CD4-positive, alpha-beta memory T cell (primary cell): ENCODE data around the gene FAM114A1. TPM values are rescaled to one million over a fixed set of nuclear protein-coding genes. Genes with fewer than 3 reads are reported as not detected.
A peak's percentile ranks its signal among the peaks of the same experiment; 100 is the strongest.

ENCODE experiments used
- CTCF ChIA-PET: fragments of 350-600 bp; sonication (Branson Sonifier 250); formaldehyde crosslinking; loops from one replicate; lab custom pipeline; 2021; ENCODE audit warnings: inconsistent platforms; ENCODE audit not compliant: partially characterized antibody; lab: Charles Lee
- POLR2A ChIA-PET: fragments of 350-600 bp; sonication (Branson Sonifier 250); formaldehyde crosslinking; loops from one replicate; lab custom pipeline; 2021; ENCODE audit not compliant: partially characterized antibody; lab: Charles Lee
- DNase-seq, 5 donors: peaks; one replicate each; pipeline versions ENCODE4 v3.0.0 to v3.0.0-alpha.2; 2020 to 2022; ENCODE audit warnings: mixed read lengths in 1 of 5
- H3K27ac ChIP-seq: one replicate; pipeline ENCODE4 v1.7.0; 2013; ENCODE audit warnings: low read depth, low read length
- H3K27me3 ChIP-seq: 2 replicates; pipeline ENCODE4 v1.7.0; 2013; ENCODE audit warnings: mild to moderate bottlenecking, low read length, moderate library complexity; ENCODE audit not compliant: insufficient read depth
- H3K36me3 ChIP-seq: 2 replicates; pipeline ENCODE4 v1.7.0; 2013; ENCODE audit warnings: mild to moderate bottlenecking, low read length, moderate library complexity; ENCODE audit not compliant: insufficient read depth
- H3K4me1 ChIP-seq: 2 replicates; pipeline ENCODE4 v1.7.0; 2013; ENCODE audit warnings: mild to moderate bottlenecking, low read length, moderate library complexity; ENCODE audit not compliant: insufficient read depth
- H3K4me3 ChIP-seq, 2 donors: one replicate each; pipeline ENCODE4 v1.7.0; 2013; ENCODE audit warnings: low read length in 2 of 2, mild to moderate bottlenecking in 1 of 2
- H3K9me3 ChIP-seq, 2 donors: one replicate each; pipeline ENCODE4 v1.7.0; 2013; ENCODE audit warnings: low read length in 2 of 2, control low read depth in 1 of 2; ENCODE audit not compliant: control insufficient read depth in 1 of 2
- H3K27ac Mint-ChIP-seq, 7 donors: one replicate each; pipeline ENCODE4 v1.8.0; 2020 to 2021; ENCODE audit warnings: mixed read lengths in 7 of 7, mild to moderate bottlenecking in 6 of 7, inconsistent platforms in 3 of 7, moderate library complexity in 3 of 7
- H3K27me3 Mint-ChIP-seq, 2 donors: one replicate each; pipeline ENCODE4 v1.8.0; 2020 to 2021; ENCODE audit warnings: mixed read lengths in 2 of 2
- H3K36me3 Mint-ChIP-seq, 2 donors: one replicate each; pipeline ENCODE4 v1.8.0; 2020 to 2021; ENCODE audit warnings: mixed read lengths in 2 of 2, inconsistent platforms in 1 of 2, mild to moderate bottlenecking in 1 of 2
- H3K4me1 Mint-ChIP-seq, 4 donors: one replicate each; pipeline ENCODE4 v1.8.0; 2020 to 2021; ENCODE audit warnings: mixed read lengths in 4 of 4, mild to moderate bottlenecking in 1 of 4
- H3K4me3 Mint-ChIP-seq, 8 donors: one replicate each; pipeline ENCODE4 v1.8.0; 2020 to 2021; ENCODE audit warnings: mixed read lengths in 8 of 8, mild to moderate bottlenecking in 7 of 8, moderate library complexity in 6 of 8, inconsistent platforms in 3 of 8
- H3K9me3 Mint-ChIP-seq, 8 donors: one replicate each; pipeline ENCODE4 v1.8.0; 2020 to 2021; ENCODE audit warnings: mixed read lengths in 8 of 8, mild to moderate bottlenecking in 5 of 8, inconsistent platforms in 3 of 8, moderate library complexity in 1 of 8
- intact Hi-C: fragments of 100-400 bp; cut with micrococcal nuclease; formaldehyde crosslinking; loops from one replicate; pipeline ENCODE4 v1.15.1; 2023
- polyA plus RNA-seq, 2 donors: library from polyadenylated mRNA; unstranded; fragments of 300-500 nt; fragmentation: Illumina TruSeq; gene quantifications; one replicate each; pipeline ENCODE4 v1.2.3, GENCODE V29; 2021
- total RNA-seq, 2 experiments: library from RNA; stranded (reverse); gene quantifications; one replicate each; pipeline ENCODE4 v1.2.3, GENCODE V29; 2021

FAM114A1 gene
- total and polyA plus RNA-seq, 4 experiments from 2014 or later, result 0.09 to 0.64 (median 0.44) TPM; not detected in 1

DNA sequence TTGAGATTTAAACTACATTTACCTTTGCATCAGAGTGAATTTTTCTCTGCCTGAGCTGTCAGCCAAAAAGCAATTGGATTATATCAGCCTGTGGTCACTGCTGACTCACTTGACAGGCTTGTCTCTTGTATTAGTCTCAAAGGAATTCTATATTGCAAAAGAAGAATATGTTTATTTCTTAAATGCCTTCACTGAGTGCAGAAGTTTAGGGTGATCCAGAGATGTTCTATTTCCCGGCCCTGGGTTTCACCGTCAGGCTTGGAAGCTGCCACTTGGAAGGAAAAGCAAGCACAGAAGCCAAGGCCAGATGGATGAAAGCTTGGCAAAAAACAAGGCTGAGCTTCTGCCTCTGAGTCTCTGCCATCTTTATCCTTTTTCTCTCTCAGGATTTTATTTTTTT, 80.9 kb downstream of the FAM114A1 start:
- ChIA-PET CTCF (interaction anchor here (1.2 to 3.3 kb wide), 4 partner anchors 8 to 233 kb away, joined by 3 to 16 read pairs (median 6); no protein-coding TSS in a partner anchor), POLR2A (no interaction called here)
- Histone ChIP-seq H3K36me3 (no peaks in the 10 kb centered on the region), H3K4me1 (peaks cover 21% of the 10 kb centered on the region), H3K9me3 (no peaks in the 10 kb centered on the region), H3K4me3 (no peak overlapping the region), H3K27me3 (no peaks in the 10 kb centered on the region), H3K27ac (no peak overlapping the region)
- Mint-ChIP-seq H3K4me3 (no peak overlapping the region), H3K36me3 (no peaks in the 10 kb centered on the region), H3K9me3 (no peaks in the 10 kb centered on the region), H3K27me3 (peaks cover 0 to 2% of the 10 kb centered on the region in 2 donors), H3K4me1 (peaks cover 18 to 25% (median 19%) of the 10 kb centered on the region in 4 donors), H3K27ac (peak overlapping the region; percentile 83 to 100 (median 97))
- intact Hi-C loops, result loop anchor here (5.0 kb wide), 2 partner anchors 34 to 84 kb away; partner anchors contain the start of gene TMEM156
- DNase-seq, result no peak

DNA sequence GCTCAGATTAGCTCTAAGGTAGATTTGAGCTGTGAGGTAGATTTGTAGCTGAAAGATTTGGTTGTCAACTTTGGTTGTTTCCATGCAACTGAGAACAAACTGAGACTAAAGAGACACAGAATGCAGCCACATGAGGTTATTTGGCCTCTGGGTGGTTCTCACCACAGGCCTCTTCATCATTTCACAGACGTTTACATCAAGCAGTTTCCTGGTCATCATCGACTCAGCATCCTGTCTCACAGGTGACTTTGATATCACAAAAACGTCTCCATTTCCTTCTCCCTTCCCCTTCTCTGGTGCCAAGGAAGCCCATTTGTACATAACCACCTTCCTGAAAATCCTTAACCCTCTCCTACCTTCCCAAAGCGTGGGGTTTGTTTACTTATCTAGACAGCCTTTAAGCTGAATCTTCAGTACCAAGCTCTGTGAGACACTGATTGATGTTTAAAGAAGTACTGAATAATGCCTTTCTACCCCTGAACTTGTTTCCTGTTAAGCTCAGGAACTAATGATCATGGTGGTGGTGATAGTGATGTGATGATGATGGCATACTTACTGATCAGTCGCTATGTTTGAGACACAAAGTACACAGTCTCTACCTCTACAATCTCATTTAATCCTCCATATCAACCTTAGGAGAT, 81.9 kb downstream of the FAM114A1 start:
- Histone ChIP-seq H3K9me3 (no peaks in the 10 kb centered on the region), H3K4me1 (peaks cover 21% of the 10 kb centered on the region), H3K4me3 (no peak overlapping the region), H3K27ac (peak overlapping the region; percentile 11), H3K36me3 (no peaks in the 10 kb centered on the region), H3K27me3 (no peaks in the 10 kb centered on the region)
- CTCF ChIA-PET, result interaction anchor here (0.8 to 3.3 kb wide), 11 partner anchors 9 to 232 kb away, joined by 3 to 16 read pairs (median 4); no protein-coding TSS in a partner anchor
- H3K9me3 Mint-ChIP-seq, result no peaks in the 10 kb centered on the region
- peak; percentile 77 to 88 (median 82) for DNase-seq
- H3K27me3 Mint-ChIP-seq, result no peaks in the 10 kb centered on the region
- peak overlapping the region in 6 of 8 donors; percentile 22 to 76 (median 62) for H3K4me3 Mint-ChIP-seq
- POLR2A ChIA-PET, result interaction anchor here (0.6 to 1.9 kb wide), 8 partner anchors 9 to 159 kb away, joined by 3 to 9 read pairs (median 3); no protein-coding TSS in a partner anchor
- H3K27ac Mint-ChIP-seq, result peak overlapping the region; percentile 83 to 100 (median 97)
- H3K36me3 Mint-ChIP-seq, result no peaks in the 10 kb centered on the region
- intact Hi-C loops, result loop anchor here (5.0 kb wide), 2 partner anchors 33 to 83 kb away; partner anchors contain the start of gene TMEM156
- peaks cover 18 to 25% (median 19%) of the 10 kb centered on the region in 4 donors for H3K4me1 Mint-ChIP-seq

DNA sequence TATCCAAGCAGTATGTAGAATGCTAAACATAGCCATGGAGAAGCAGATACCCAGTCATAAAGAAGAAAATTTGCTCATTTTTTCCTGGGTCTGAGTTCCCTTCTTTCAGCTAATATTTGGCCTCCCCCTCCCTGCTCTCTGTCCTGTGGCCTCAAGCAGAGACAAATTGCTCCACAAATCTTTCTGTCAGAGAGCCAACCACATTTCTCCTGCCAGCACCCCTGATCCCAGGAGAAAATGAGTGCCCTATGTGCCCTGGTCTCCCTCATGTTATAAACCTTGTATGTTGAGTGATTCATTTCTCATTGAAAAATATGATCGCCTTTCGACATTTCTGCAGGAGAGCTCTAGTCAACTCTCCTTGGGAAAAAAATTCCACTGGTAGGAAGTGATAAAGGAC, 82.6 kb downstream of the FAM114A1 start:
- CTCF ChIA-PET, result interaction anchor here (0.8 to 3.3 kb wide), 11 partner anchors 9 to 232 kb away, joined by 3 to 16 read pairs (median 4); no protein-coding TSS in a partner anchor
- peaks cover 18 to 25% (median 19%) of the 10 kb centered on the region in 4 donors for H3K4me1 Mint-ChIP-seq
- Histone ChIP-seq H3K36me3 (no peaks in the 10 kb centered on the region), H3K27ac (peak overlapping the region; percentile 11), H3K4me1 (peaks cover 21% of the 10 kb centered on the region), H3K9me3 (no peaks in the 10 kb centered on the region), H3K27me3 (no peaks in the 10 kb centered on the region), H3K4me3 (no peak overlapping the region)
- POLR2A ChIA-PET, result interaction anchor here (0.8 to 1.9 kb wide), 7 partner anchors 8 to 96 kb away, joined by 3 to 9 read pairs (median 3); no protein-coding TSS in a partner anchor
- no peaks in the 10 kb centered on the region for H3K27me3 Mint-ChIP-seq
- H3K36me3 Mint-ChIP-seq, result no peaks in the 10 kb centered on the region
- H3K4me3 Mint-ChIP-seq, result peak overlapping the region in 1 of 8 donors; percentile 62
- H3K9me3 Mint-ChIP-seq, result no peaks in the 10 kb centered on the region
- DNase-seq, result no peak
- H3K27ac Mint-ChIP-seq, result peak overlapping the region; percentile 83 to 100 (median 97)
- intact Hi-C loops, result no loop called here

DNA sequence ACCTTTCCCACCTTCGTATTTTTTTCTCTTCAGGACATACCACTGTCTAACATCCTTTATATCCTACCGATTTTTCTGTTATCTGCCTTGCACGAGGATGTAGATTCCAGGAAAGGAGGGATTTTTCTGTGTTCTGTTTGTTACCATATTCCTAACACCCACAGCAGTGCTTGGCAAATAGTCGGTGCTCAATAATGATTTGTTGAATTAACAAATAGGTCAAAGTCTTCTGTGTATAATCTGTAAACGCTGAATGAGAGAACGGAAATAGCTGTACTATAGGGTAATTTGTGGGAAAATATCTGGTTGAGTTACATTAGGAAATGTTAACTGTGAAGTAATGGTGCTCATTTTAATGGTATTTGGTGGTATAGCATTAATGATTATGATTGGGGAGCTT, 83.1 kb downstream of the FAM114A1 start:
- intact Hi-C loops, result no loop called here
- no peaks in the 10 kb centered on the region for H3K27me3 ChIP-seq
- POLR2A ChIA-PET, result interaction anchor here (0.6 to 1.9 kb wide), 4 partner anchors 8 to 508 kb away, joined by 3 to 9 read pairs (median 3); partner anchors contain the start of genes LIAS and RPL9
- Mint-ChIP-seq H3K36me3 (no peaks in the 10 kb centered on the region), H3K27ac (peak overlapping the region; percentile 83 to 100 (median 97)), H3K4me3 (peak overlapping the region in 1 of 8 donors; percentile 62), H3K27me3 (no peaks in the 10 kb centered on the region), H3K9me3 (no peaks in the 10 kb centered on the region), H3K4me1 (peaks cover 18 to 25% (median 19%) of the 10 kb centered on the region in 4 donors)
- H3K36me3 ChIP-seq, result no peaks in the 10 kb centered on the region
- H3K9me3 ChIP-seq, result no peaks in the 10 kb centered on the region
- no peak overlapping the region for H3K27ac ChIP-seq
- no peak for DNase-seq
- H3K4me3 ChIP-seq, result no peak overlapping the region
- H3K4me1 ChIP-seq, result peaks cover 21% of the 10 kb centered on the region
- CTCF ChIA-PET, result interaction anchor here (1.6 to 2.0 kb wide), 3 partner anchors 10 to 185 kb away, joined by 4 to 6 read pairs (median 4); no protein-coding TSS in a partner anchor

DNA sequence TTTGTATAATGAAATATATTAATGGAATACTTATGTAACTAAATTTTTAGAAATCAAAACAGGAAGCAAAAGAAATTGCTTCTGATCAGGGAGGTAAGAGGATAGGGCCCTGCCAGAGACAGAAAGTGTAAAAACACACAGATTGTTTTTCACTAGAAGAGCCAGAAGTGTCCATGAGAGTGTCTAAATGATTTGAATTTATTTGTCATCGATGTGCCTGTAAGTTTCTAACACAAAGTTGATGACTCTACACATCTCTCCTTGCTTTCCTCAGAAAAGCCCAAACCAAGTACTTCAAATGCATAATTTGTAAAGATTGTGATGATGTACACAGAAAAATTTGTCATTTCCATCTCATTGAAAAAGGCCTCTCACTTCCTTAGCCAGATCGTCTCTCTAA, 84.0 kb downstream of the FAM114A1 start:
- CTCF ChIA-PET, result no interaction called here
- Mint-ChIP-seq H3K36me3 (no peaks in the 10 kb centered on the region), H3K4me1 (peaks cover 18 to 25% (median 21%) of the 10 kb centered on the region in 4 donors), H3K9me3 (no peaks in the 10 kb centered on the region), H3K27me3 (no peaks in the 10 kb centered on the region), H3K27ac (peak overlapping the region in 6 of 7 donors; percentile 20 to 85 (median 56)), H3K4me3 (no peak overlapping the region)
- POLR2A ChIA-PET, result interaction anchor here (0.6 kb wide), 1 partner anchor 507 kb away, joined by 3 read pairs; the partner anchor contains the start of genes LIAS and RPL9
- no peak for DNase-seq
- H3K36me3 ChIP-seq, result no peaks in the 10 kb centered on the region
- H3K27ac ChIP-seq, result no peak overlapping the region
- H3K4me3 ChIP-seq, result no peak overlapping the region
- H3K9me3 ChIP-seq, result no peaks in the 10 kb centered on the region
- no peaks in the 10 kb centered on the region for H3K27me3 ChIP-seq
- intact Hi-C loops, result no loop called here
- peaks cover 21% of the 10 kb centered on the region for H3K4me1 ChIP-seq

DNA sequence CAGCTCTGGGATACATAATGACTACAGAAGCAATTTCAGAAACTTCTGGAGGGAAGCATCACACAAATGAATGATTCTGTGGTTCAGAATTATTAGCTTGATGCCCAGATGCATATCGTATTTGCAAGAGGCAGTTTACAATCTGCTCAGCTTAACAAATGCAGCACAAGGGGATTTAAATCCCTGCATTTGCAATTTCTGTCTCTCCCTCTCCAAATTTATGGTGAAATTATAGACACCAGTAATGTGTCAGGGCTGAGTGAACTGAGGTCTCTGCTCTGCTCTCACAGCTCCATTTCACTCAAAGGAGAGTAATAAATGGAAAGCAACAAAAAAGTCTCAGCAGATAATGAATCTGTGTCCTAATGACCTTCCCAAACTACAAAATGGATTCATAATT, 84.4 kb downstream of the FAM114A1 start:
- Mint-ChIP-seq H3K4me1 (peaks cover 18 to 26% (median 22%) of the 10 kb centered on the region in 4 donors), H3K9me3 (no peaks in the 10 kb centered on the region), H3K27me3 (no peaks in the 10 kb centered on the region), H3K27ac (peak overlapping the region in 6 of 7 donors; percentile 20 to 82 (median 56)), H3K4me3 (no peak overlapping the region), H3K36me3 (no peaks in the 10 kb centered on the region)
- H3K27me3 ChIP-seq, result no peaks in the 10 kb centered on the region
- no peaks in the 10 kb centered on the region for H3K9me3 ChIP-seq
- no peaks in the 10 kb centered on the region for H3K36me3 ChIP-seq
- ChIA-PET POLR2A (no interaction called here), CTCF (no interaction called here)
- H3K27ac ChIP-seq, result no peak overlapping the region
- intact Hi-C loops, result no loop called here
- no peak overlapping the region for H3K4me3 ChIP-seq
- peaks cover 21% of the 10 kb centered on the region for H3K4me1 ChIP-seq
- no peak for DNase-seq

DNA sequence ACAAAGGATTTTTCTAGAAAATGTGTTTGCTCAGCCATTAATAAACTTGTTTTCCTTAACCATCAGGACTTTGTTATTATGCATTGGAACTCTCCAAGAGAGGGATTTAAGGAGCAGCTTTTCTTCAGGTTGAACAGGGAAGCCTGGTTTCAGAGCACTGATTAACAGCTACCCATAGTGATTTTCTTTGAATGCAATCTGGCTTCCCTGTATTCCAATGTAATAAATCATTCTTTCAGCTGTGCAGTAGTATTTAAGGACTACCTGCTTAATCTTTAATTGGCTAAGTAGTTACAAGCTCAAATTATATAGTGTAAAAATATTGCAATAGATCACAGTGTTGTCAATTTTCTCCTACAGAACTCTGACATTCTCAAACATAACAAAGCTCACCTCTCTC, 87.1 kb downstream of the FAM114A1 start:
- no peak for DNase-seq
- ChIA-PET CTCF (interaction anchor here (1.1 kb wide), 2 partner anchors 11 to 61 kb away, joined by 3 read pairs; no protein-coding TSS in a partner anchor), POLR2A (no interaction called here)
- Histone ChIP-seq H3K36me3 (no peaks in the 10 kb centered on the region), H3K4me3 (no peak overlapping the region), H3K27me3 (no peaks in the 10 kb centered on the region), H3K9me3 (no peaks in the 10 kb centered on the region), H3K4me1 (peaks cover 18% of the 10 kb centered on the region), H3K27ac (no peak overlapping the region)
- intact Hi-C loops, result no loop called here
- Mint-ChIP-seq H3K36me3 (peaks cover 0 to 4% of the 10 kb centered on the region in 2 donors), H3K4me3 (no peak overlapping the region), H3K27me3 (no peaks in the 10 kb centered on the region), H3K9me3 (peaks cover 0 to 5% (median 0%) of the 10 kb centered on the region in 8 donors), H3K27ac (peak overlapping the region in 1 of 7 donors; percentile 11), H3K4me1 (peaks cover 17 to 21% (median 20%) of the 10 kb centered on the region in 4 donors)
